Pancreas (tissue), 10 donors: ENCODE data around the gene IST1. TPM values are rescaled to one million over a fixed set of nuclear protein-coding genes. Genes with fewer than 3 reads are reported as not detected.
A peak's percentile ranks its signal among the peaks of the same experiment; 100 is the strongest.

ENCODE experiments used
- ATAC-seq, 4 donors: fragments of 200-7000 bp; cut with Tn5 transposase; one replicate each; pipeline versions ENCODE4 v1.8.0 to v1.9.1; 2020; ENCODE audit warnings: mild to moderate bottlenecking in 4 of 4, moderate library complexity in 4 of 4
- DNase-seq, 6 donors: peaks; one replicate each; pipeline ENCODE4 v3.0.0-alpha.2; 2020
- FAIRE-seq: peaks from 2 replicates; lab custom pipeline; 2012; peaks lifted over from hg19 to GRCh38; lab: Jason Lieb, UNC
- H3K27ac ChIP-seq, 4 donors: fragments of 200-600 bp; sonication (generic); 1 replicate in 3 of 4; 2 replicates in 1 of 4; pipeline versions ENCODE4 v1.5.0 to v1.8.0; 2020
- H3K27me3 ChIP-seq, 4 donors: fragments of 200-600 bp; one replicate each; pipeline ENCODE4 v1.8.0; 2021
- H3K36me3 ChIP-seq, 3 donors: fragments of 200-600 bp; sonication (generic) in 1 of 3; one replicate each; pipeline versions ENCODE4 v1.5.0 to v1.8.0; 2020 to 2021
- H3K4me1 ChIP-seq, 3 donors: fragments of 200-600 bp; one replicate each; pipeline ENCODE4 v1.8.0; 2021
- H3K4me3 ChIP-seq, 4 donors: fragments of 200-600 bp; sonication (generic) in 2 of 4; one replicate each; pipeline versions ENCODE4 v1.5.0 to v1.8.0; 2020 to 2021
- H3K9me3 ChIP-seq, 4 donors: fragments of 200-600 bp; one replicate each; pipeline ENCODE4 v1.8.0; 2021
- CTCF ChIP-seq, 4 donors: fragments of 200-600 bp; sonication (generic) in 3 of 4; IDR thresholded peaks; one replicate each; pipeline versions ENCODE4 v1.5.0 to v1.8.0; 2021; ENCODE audit warnings: antibody characterized with exemption in 4 of 4
- WGBS, 2 donors: extraction: QIAGEN DNeasy Blood & Tissue Kit; methylation state at CpG; one replicate each; pipeline ENCODE4 v1.1.7; 2013; 5-methylcytosine and 5-hydroxymethylcytosine counted together
- intact Hi-C, 3 donors: fragments of 100-400 bp; cut with DNase I; formaldehyde crosslinking; loops; one replicate each; pipeline versions ENCODE4 v1.11.1 to v1.14.2; 2022
- polyA plus RNA-seq, 2 donors: library from polyadenylated mRNA; stranded (reverse); fragments of 200-250 nt; gene quantifications; one replicate each; pipeline ENCODE4 v1.2.3, GENCODE V29; 2013
- total RNA-seq, 6 donors: library from RNA; stranded (reverse); fragmentation: NEBNext Ultra II Directional in 4 of 6; extraction: Animal tissue kit (Norgen Biotek cat#: 25700) in 4 of 6; gene quantifications; one replicate each; pipeline versions ENCODE4 v1.2.1 to v1.2.4, GENCODE V29; 2021 to 2023
- donor health status: healthy with polysubstance abuse.
- donor health status: DM: no; HTN: no; CAD: no; lungs with moderate emphysema.
- donor health status: DM: no; HTN: no; CAD: no.
- donor health status: control.
- donor health status: control.
- donor health status: Bipolar disorder and iron deficiency.
- donor health status: DM: yes; HTN: yes; CAD: no.
- donor health status: DM: no; HTN: no; CAD: no.
- donor health status: DM: no; HTN: no; CAD: no.
- donor health status: DM: yes; HTN: yes; CAD: no.

IST1 gene
- total and polyA plus RNA-seq, 8 donors = 56.1 to 121 (median 69.4) TPM

- Histone ChIP-seq H3K27me3 (no peaks in the 10 kb centered on the region), H3K27ac (peak overlapping the region in 2 of 4 donors; percentile 12 to 27), H3K4me3 (no peak overlapping the region), H3K9me3 (no peaks in the 10 kb centered on the region), H3K4me1 (peaks cover 6 to 9% (median 8%) of the 10 kb centered on the region in 3 donors), H3K36me3 (peaks cover 5 to 60% (median 25%) of the 10 kb centered on the region in 3 donors)
- TF ChIP-seq CTCF (IDR thresholded peaks at IDR 0.05) = no peak
- DNase-seq = no peak
- intact Hi-C loops = no loop called here
- whole genome bisulfite sequencing, 2 donors = 54 to 57% methylated on average over 3 of the region's 3 CpGs
- peak in 3 of 4 donors; percentile 34 to 44 (median 44) for ATAC-seq
- no peak for FAIRE-seq
Observed at GRCh38 chr16:71927383-71927782, 32.1 kb downstream of the IST1 start.

- WGBS, 2 donors = 74 to 78% methylated on average over 5 of the region's 5 CpGs
- intact Hi-C loops = no loop called here
- H3K27ac ChIP-seq = no peak overlapping the region
- peaks cover 6 to 9% (median 8%) of the 10 kb centered on the region in 3 donors for H3K4me1 ChIP-seq
- no peak for DNase-seq
- H3K36me3 ChIP-seq = peaks cover 5 to 56% (median 21%) of the 10 kb centered on the region in 3 donors
- FAIRE-seq = no peak
- no peaks in the 10 kb centered on the region for H3K27me3 ChIP-seq
- H3K9me3 ChIP-seq = no peaks in the 10 kb centered on the region
- no peak overlapping the region for H3K4me3 ChIP-seq
- no peak for TF ChIP-seq CTCF (IDR thresholded peaks at IDR 0.05)
- ATAC-seq = peak in 2 of 4 donors; percentile 11 to 15
Observed at GRCh38 chr16:71927787-71928186, 32.5 kb downstream of the IST1 start.

DNA sequence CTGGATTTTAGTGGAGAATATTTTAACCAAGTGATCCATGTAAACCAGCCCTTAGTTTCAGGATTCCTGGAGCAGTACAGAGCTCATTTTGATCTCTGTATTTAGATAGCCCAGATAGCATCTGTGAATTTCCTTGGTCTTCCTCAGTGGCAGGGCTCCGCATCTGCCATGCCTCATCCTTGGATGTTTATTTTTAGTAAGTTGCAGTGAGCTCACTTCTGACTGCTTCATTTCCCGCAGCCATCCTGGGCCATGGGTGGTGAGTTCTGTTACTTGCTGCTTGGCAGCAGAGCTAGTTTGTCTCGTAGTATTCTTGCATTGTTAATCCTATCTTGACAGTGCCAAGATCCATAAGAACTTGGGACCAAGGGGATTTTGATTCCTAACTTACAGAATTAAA is 33.7 kb downstream of the IST1 start:
- 49 to 58% methylated on average over 3 of the region's 3 CpGs for WGBS, 2 donors
- FAIRE-seq = no peak
- Histone ChIP-seq H3K27me3 (no peaks in the 10 kb centered on the region), H3K4me1 (peaks cover 6 to 9% (median 8%) of the 10 kb centered on the region in 3 donors), H3K36me3 (peaks cover 5 to 43% (median 11%) of the 10 kb centered on the region in 3 donors), H3K4me3 (no peak overlapping the region), H3K9me3 (no peaks in the 10 kb centered on the region), H3K27ac (no peak overlapping the region)
- DNase-seq = no peak
- peak in 2 of 4 donors; percentile 25 to 42 for ATAC-seq
- intact Hi-C loops = no loop called here
- TF ChIP-seq CTCF (IDR thresholded peaks at IDR 0.05) = no peak

DNA sequence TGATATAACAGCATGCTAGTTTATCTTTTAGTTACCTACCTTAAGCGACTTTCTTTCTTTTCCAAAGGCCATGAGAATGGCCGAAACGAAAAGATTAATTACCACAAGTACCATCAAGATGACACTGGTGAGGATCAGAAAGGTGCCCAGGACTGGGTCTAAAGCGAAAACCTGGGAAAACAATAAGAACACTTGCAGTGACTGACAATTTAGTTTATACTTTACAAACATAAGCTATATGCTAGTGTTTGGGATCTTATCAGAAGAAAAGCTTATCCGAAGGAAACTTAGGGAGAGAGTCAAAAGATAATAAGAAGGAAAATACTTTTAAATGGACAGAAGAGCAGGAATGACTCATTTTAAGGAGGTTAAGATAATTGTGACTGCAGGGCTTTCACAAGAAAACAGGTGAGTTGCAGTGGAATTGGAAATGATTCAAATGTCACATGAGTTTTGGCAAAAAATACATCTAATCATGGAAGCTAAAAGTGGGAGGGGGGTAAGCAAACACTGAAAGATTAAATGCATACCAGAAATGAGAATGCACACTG is 34.8 kb downstream of the IST1 start:
- ATAC-seq = no peak
- no peak for FAIRE-seq
- H3K36me3 ChIP-seq = peaks cover 5 to 35% (median 10%) of the 10 kb centered on the region in 3 donors
- H3K4me1 ChIP-seq = peaks cover 6 to 9% (median 8%) of the 10 kb centered on the region in 3 donors
- H3K4me3 ChIP-seq = no peak overlapping the region
- 65 to 77% methylated on average over 5 of the region's 5 CpGs for WGBS, 2 donors
- H3K27me3 ChIP-seq = no peaks in the 10 kb centered on the region
- DNase-seq = no peak
- H3K27ac ChIP-seq = no peak overlapping the region
- TF ChIP-seq CTCF (IDR thresholded peaks at IDR 0.05) = no peak
- no peaks in the 10 kb centered on the region for H3K9me3 ChIP-seq
- intact Hi-C loops = no loop called here

GRCh38 chr16:71931001-71931400 is 35.7 kb downstream of the IST1 start:
- Histone ChIP-seq H3K27ac (no peak overlapping the region), H3K27me3 (no peaks in the 10 kb centered on the region), H3K4me3 (no peak overlapping the region), H3K4me1 (peaks cover 6 to 9% (median 8%) of the 10 kb centered on the region in 3 donors), H3K36me3 (peaks cover 1 to 28% (median 10%) of the 10 kb centered on the region in 3 donors), H3K9me3 (no peaks in the 10 kb centered on the region)
- TF ChIP-seq CTCF (IDR thresholded peaks at IDR 0.05) = no peak
- DNase-seq (no peak), FAIRE-seq (no peak), ATAC-seq (no peak)
- intact Hi-C loops = no loop called here
- WGBS, 2 donors = 89 to 98% methylated on average over 2 of the region's 2 CpGs
